ENCODE results near the gene FOSL1.

DNA sequence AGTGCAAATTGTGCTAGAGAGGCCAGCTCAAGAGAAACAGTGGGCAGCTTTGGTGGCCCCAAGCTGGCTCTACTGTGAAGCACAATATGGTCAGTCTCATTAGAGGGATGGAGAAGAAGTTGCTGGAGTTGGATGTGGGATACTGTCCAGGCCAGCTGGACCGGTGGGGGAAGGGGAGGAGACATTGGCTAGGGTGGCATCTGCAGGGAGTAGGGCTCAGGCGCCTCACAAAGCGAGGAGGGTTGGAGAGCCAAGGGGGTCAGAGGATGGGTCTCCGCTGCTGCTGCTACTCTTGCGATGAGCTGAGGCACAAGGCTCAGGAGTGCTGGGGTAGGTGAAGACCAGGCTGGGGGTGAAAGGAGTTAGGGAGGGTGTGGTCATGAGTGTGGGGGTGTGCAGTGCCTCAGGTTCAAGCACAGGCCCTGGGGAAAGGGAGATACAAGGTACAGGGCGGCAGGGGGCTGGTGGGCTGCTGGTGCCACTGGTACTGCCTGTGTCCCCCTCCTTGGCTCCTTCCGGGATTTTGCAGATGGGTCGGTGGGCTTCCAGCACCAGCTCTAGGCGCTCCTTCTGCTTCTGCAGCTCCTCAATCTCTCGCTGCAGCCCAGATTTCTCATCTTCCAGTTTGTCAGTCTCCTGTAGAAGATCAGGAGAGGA lies 7.4 kb downstream of the FOSL1 start:
- TF ChIP-seq CTCF (IDR thresholded peaks at IDR 0.05 in 2 of 3, conservative IDR thresholded peaks at IDR 0.05 in 1 of 3; ENCODE audit: borderline replicate concordance in 1 of 3, insufficient read depth in 1 of 3, low read depth in 2 of 3, low read length in 2 of 3): no peak
- no peak for TF ChIP-seq ATF3 (IDR thresholded peaks at IDR 0.05)
- TF ChIP-seq CEBPB (IDR thresholded peaks at IDR 0.05; ENCODE audit: low read depth): no peak
